Mesothelial cell of epicardium (in vitro differentiated cells): Measurements from ENCODE around the gene CD276. TPM values are rescaled to one million over a fixed set of nuclear protein-coding genes. Genes with fewer than 3 reads are reported as not detected.

ENCODE experiments used
- DNase-seq, 2 experiments: peaks; one replicate each; pipeline ENCODE4 v3.0.0; 2021; ENCODE audit warnings: low spot score in 2 of 2; ENCODE audit not compliant: unreplicated experiment in 2 of 2
- H3K27ac Mint-ChIP-seq: 2 replicates; pipeline ENCODE4 v1.8.0; 2021; ENCODE audit warnings: mixed read lengths
- H3K27me3 Mint-ChIP-seq: 2 replicates; pipeline ENCODE4 v1.8.0; 2021; ENCODE audit warnings: low read depth, mixed read lengths
- H3K36me3 Mint-ChIP-seq: 2 replicates; pipeline ENCODE4 v1.8.0; 2021; ENCODE audit warnings: mixed read lengths
- H3K4me1 Mint-ChIP-seq: 2 replicates; pipeline ENCODE4 v1.8.0; 2021; ENCODE audit warnings: mixed read lengths
- H3K4me3 Mint-ChIP-seq: 2 replicates; pipeline ENCODE4 v1.8.0; 2021; ENCODE audit warnings: mild to moderate bottlenecking, moderate library complexity, mixed read lengths
- H3K9me3 Mint-ChIP-seq: 2 replicates; pipeline ENCODE4 v1.8.0; 2021; ENCODE audit warnings: mixed read lengths
- total RNA-seq: library from RNA; stranded (reverse); gene quantifications from 3 replicates; pipeline ENCODE4 v1.2.1, GENCODE V29; 2021
- TF ChIP-seq, protein P1 (sequence below): fragments of 200-600 bp; sonication (generic); IDR thresholded peaks from one replicate; pipeline ENCODE4 v1.5.0; 2021; ENCODE audit warnings: antibody characterized with exemption; ENCODE audit not compliant: unreplicated experiment

CD276 gene
- total RNA-seq, 1 donor from 2014 or later, result 174 TPM

DNA sequence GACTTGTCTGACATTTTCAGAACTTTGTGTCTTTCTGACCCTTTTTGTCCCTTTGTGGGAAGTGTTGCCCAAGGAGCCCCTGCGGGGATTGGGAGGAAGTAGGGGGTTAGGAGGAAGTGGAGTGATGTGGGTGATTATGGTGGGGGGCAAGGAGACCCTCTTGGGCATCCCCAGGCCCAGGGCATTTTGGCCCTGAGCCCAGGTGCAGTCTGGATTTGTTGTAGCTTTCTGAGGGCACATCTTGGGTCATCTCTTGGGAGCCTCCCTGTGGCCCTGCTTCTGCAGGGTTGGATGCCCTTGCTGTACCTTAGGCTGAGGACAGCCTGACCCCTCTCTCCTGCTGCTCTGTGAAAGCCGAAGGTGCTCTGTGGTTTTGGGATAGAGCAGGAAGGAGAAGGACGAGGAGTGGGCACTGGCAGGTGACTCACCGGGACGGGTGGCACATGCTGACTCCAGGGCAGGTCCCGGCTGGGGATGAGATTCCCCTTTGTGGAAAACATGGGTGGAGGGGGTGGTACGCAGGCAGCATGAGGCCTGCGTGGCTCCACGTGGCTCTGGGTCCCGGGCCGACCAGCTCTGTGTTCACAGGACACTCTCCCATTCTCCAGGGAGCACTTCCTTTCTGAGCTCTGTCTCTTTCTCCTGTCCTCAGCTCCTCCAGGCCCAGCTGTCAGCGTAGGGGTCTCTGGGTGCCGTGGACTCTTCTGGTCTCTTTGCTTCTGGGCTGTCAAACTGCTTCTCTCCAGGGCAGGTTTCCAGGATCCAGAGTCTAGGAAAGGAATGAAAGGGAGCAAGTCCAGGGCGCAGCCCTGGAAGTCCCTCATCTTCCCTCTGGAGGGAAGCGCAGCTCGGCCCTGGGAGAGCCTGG, 11.8 kb downstream of the CD276 start:
- peak overlapping the region; percentile 71 for H3K27ac Mint-ChIP-seq
- no peak overlapping the region for H3K4me3 Mint-ChIP-seq
- DNase-seq, result no peak
- peaks cover 16% of the 10 kb centered on the region for H3K4me1 Mint-ChIP-seq
- H3K9me3 Mint-ChIP-seq, result no peaks in the 10 kb centered on the region
- TF ChIP-seq, protein P1, sequence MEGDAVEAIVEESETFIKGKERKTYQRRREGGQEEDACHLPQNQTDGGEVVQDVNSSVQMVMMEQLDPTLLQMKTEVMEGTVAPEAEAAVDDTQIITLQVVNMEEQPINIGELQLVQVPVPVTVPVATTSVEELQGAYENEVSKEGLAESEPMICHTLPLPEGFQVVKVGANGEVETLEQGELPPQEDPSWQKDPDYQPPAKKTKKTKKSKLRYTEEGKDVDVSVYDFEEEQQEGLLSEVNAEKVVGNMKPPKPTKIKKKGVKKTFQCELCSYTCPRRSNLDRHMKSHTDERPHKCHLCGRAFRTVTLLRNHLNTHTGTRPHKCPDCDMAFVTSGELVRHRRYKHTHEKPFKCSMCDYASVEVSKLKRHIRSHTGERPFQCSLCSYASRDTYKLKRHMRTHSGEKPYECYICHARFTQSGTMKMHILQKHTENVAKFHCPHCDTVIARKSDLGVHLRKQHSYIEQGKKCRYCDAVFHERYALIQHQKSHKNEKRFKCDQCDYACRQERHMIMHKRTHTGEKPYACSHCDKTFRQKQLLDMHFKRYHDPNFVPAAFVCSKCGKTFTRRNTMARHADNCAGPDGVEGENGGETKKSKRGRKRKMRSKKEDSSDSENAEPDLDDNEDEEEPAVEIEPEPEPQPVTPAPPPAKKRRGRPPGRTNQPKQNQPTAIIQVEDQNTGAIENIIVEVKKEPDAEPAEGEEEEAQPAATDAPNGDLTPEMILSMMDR, result no peak
- no peaks in the 10 kb centered on the region for H3K27me3 Mint-ChIP-seq
- H3K36me3 Mint-ChIP-seq, result peaks cover 2% of the 10 kb centered on the region

DNA sequence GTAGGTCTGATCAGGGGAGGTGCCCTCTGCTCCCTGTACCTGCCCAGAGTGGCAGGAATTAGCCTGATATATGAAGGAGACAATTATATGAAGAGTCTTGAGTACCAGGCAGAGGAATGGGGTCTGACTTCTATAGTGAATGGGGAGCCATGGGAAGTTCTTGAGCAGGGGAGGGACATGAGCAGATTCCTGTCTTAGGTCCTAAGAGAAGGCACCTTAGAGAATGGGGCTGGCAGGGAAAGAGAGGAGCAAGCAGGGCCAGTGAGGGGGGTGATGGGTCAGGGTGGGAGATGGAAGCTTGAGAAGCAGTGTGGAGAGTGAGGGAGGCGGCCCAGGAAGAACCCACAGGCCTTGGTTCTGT, 12.4 kb downstream of the CD276 start:
- Mint-ChIP-seq H3K4me1 (peaks cover 16% of the 10 kb centered on the region), H3K36me3 (peaks cover 2% of the 10 kb centered on the region), H3K4me3 (no peak overlapping the region), H3K9me3 (no peaks in the 10 kb centered on the region), H3K27me3 (no peaks in the 10 kb centered on the region), H3K27ac (peak overlapping the region; percentile 71)
- DNase-seq, result no peak
- TF ChIP-seq, protein P1, result no peak

DNA sequence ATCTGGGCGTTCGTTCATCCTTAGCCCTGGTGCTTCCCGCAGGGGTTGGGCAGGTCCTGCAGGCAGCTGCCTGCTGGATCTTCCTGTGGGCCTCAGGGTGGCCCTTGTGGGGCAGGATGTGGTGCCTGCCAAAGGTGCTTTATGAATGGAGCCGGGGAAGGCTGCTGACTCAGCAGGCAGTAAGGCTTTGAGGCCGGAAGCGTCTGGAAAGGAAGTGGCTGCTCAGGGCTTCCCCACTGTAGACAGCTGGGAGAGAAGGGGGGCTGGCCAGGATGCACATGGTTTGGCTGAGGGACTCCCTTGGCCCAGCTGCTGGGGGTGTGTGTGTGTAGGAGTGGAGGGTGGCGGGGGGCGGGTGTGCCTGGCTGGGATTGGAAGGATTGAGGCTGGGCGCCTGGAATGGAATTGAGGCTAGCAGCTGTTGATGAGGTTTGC, 12.9 kb downstream of the CD276 start:
- peak; percentile 39 to 51 for DNase-seq
- no peaks in the 10 kb centered on the region for H3K27me3 Mint-ChIP-seq
- H3K4me1 Mint-ChIP-seq, result peaks cover 16% of the 10 kb centered on the region
- H3K4me3 Mint-ChIP-seq, result no peak overlapping the region
- peak overlapping the region; percentile 71 for H3K27ac Mint-ChIP-seq
- TF ChIP-seq, protein P1, result no peak
- H3K36me3 Mint-ChIP-seq, result peaks cover 2% of the 10 kb centered on the region
- no peaks in the 10 kb centered on the region for H3K9me3 Mint-ChIP-seq

DNA sequence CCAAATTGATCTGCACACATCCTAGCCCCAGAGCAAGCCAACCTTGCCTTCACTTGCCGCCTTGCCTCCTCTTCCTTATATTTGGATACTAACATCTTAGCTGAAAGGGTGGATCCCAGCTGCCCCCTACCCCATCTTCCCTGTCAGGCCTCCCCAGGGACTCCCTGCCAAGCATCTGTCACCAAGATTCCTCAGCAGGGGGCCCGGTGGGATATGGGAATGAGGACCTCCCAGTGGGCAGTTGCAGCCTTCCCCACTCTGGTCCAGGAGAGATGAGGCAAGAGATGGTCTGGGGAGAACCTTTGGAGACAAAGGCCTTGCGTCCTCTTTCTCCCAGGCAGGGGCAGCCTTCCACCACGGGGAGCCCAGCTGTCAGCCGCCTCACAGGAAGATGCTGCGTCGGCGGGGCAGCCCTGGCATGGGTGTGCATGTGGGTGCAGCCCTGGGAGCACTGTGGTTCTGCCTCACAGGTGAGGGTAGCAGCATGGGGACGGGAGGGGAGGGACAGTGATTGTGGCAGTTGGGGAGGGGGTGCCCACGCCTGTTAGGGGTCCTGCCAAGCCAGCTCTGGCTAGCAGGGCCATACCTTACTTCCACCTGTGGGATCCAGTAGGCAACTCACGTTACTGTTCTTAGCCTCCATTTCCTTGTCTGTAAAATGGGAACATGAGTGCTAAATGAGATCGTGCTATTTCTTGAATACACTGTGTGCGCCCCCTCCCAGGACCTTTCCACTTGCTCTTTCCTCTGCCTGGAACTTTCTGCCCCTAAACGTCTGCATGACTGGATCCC, 15.3 kb downstream of the CD276 start:
- H3K27ac Mint-ChIP-seq, result no peak overlapping the region
- H3K36me3 Mint-ChIP-seq, result peaks cover 5% of the 10 kb centered on the region
- peaks cover 16% of the 10 kb centered on the region for H3K4me1 Mint-ChIP-seq
- no peaks in the 10 kb centered on the region for H3K9me3 Mint-ChIP-seq
- no peak for DNase-seq
- no peaks in the 10 kb centered on the region for H3K27me3 Mint-ChIP-seq
- H3K4me3 Mint-ChIP-seq, result no peak overlapping the region
- TF ChIP-seq, protein P1, result no peak

DNA sequence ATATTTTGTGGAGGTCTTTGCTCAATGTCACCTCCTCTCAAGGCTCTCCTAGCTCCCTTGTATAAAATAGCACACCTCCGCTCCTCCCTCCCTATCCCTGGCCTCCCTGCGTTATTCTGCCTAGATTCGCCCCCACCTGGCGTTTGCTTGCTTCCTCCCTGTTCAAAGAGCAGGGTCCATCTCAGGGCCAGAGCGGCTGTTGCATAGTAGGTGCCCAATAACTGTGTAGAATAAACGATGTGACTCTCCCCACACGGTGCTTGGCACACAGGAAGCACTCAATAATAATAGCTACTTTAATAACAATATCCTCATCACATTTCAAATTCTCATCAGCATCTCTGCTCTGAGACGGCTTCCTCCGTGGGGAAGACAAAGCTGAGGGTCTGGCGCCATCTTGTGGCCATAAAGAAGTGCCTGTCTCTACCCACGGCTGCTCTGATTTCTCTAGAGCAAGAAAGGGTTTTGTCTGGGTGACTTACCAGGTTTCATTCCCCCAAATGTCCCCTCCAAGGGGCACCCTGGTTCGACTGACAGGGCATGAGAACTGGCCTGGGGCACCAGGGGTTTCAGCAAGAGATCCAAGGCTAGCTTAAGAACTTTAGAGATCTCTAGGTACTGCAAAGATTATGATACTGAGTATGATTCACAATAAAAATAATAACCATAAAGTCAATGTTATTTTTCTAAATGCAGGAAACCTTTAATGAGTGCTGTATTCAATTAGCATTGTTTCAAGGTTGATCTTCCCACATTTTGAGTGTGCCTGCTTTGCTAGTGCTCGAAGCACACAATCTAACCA, 16.1 kb downstream of the CD276 start:
- TF ChIP-seq, protein P1, result peak; percentile 87
- Mint-ChIP-seq H3K27me3 (no peaks in the 10 kb centered on the region), H3K27ac (peak overlapping the region; percentile 89), H3K36me3 (peaks cover 13% of the 10 kb centered on the region), H3K4me3 (no peak overlapping the region), H3K9me3 (no peaks in the 10 kb centered on the region), H3K4me1 (peaks cover 16% of the 10 kb centered on the region)
- DNase-seq, result peak; percentile 48 to 73
